Activated T-helper 1 cell treated with anti-CD3 and anti-CD28 coated beads, Interleukin-12 subunit alpha, Interleukin-12 subunit beta, Interleukin-2, Interleukin-4 antibody, amounts not matched to agents 30 ng/mL and 10 ng/mL and 1 ng/mL, durations not matched to agents 14 hours and 24 hours and 36 hours (primary cell): ENCODE data around the gene MYT1. TPM values are rescaled to one million over a fixed set of nuclear protein-coding genes. Genes with fewer than 3 reads are reported as not detected.
A peak's percentile ranks its signal among the peaks of the same experiment; 100 is the strongest.

Source experiments
- DNase-seq: peaks from one replicate; pipeline ENCODE4 v3.0.0; 2021; ENCODE audit warnings: low spot score
- H3K27ac Mint-ChIP-seq: one replicate; pipeline ENCODE4 v1.8.0; 2021; ENCODE audit warnings: mild to moderate bottlenecking, mixed read lengths
- H3K27me3 Mint-ChIP-seq: one replicate; pipeline ENCODE4 v1.8.0; 2022; ENCODE audit warnings: mild to moderate bottlenecking, moderate library complexity, mixed read lengths; ENCODE audit not compliant: insufficient read depth
- H3K36me3 Mint-ChIP-seq: one replicate; pipeline ENCODE4 v1.8.0; 2021; ENCODE audit warnings: low read depth, mixed read lengths
- H3K4me1 Mint-ChIP-seq: one replicate; pipeline ENCODE4 v1.8.0; 2021; ENCODE audit warnings: low read depth, mixed read lengths
- H3K4me3 Mint-ChIP-seq: one replicate; pipeline ENCODE4 v1.8.0; 2021; ENCODE audit warnings: mild to moderate bottlenecking, moderate library complexity, mixed read lengths
- H3K9me3 Mint-ChIP-seq: one replicate; pipeline ENCODE4 v1.8.0; 2021; ENCODE audit warnings: mixed read lengths
- intact Hi-C: fragments of 100-400 bp; cut with micrococcal nuclease; formaldehyde crosslinking; loops from one replicate; pipeline ENCODE4 v1.15.1; 2024
- total RNA-seq: library from RNA; stranded (reverse); gene quantifications from 2 replicates; pipeline ENCODE4 v1.2.3, GENCODE V29; 2022

MYT1 gene
- total RNA-seq, 1 donor from 2014 or later: not detected

DNA sequence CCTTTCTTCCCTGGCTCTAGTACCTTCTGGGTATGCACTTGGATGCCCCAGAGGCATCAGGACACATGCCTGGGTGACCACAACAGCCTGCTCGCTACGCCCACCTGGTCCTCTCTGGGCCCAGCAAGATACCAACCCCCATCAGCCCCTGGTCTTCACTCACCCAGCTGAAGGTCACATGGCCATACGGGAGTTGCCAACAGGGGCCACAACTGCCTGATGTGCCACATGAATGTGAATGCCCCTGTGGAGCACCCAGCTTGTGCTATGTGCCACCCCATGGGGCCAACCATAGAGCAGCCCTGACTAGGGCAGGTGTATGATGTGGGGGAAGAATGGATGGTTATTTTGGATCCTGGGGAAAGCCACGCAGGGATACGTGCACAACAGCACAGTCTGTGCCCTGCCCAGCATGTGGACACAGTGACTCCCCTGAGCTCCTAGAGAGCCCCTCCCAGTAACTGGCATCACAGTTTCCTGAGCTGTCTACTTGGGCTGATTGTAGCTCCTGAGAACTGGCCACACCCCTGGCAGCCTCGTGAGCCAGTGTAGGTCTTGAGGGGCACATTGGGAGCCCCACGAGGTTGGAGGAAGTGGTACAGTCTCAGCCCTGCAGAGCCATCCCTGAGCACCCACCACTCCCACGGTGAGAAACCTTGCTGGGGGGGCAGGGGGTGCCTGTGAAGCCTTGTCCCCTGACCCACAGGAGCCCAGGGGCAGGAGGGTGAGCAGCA lies 80.8 kb downstream of the MYT1 start:
- H3K4me3 Mint-ChIP-seq: no peak overlapping the region
- H3K4me1 Mint-ChIP-seq: no peaks in the 10 kb centered on the region
- no peak overlapping the region for H3K27ac Mint-ChIP-seq
- H3K27me3 Mint-ChIP-seq: peaks cover 31% of the 10 kb centered on the region
- intact Hi-C loops: no loop called here
- no peak for DNase-seq
- H3K9me3 Mint-ChIP-seq: no peaks in the 10 kb centered on the region
- no peaks in the 10 kb centered on the region for H3K36me3 Mint-ChIP-seq

DNA sequence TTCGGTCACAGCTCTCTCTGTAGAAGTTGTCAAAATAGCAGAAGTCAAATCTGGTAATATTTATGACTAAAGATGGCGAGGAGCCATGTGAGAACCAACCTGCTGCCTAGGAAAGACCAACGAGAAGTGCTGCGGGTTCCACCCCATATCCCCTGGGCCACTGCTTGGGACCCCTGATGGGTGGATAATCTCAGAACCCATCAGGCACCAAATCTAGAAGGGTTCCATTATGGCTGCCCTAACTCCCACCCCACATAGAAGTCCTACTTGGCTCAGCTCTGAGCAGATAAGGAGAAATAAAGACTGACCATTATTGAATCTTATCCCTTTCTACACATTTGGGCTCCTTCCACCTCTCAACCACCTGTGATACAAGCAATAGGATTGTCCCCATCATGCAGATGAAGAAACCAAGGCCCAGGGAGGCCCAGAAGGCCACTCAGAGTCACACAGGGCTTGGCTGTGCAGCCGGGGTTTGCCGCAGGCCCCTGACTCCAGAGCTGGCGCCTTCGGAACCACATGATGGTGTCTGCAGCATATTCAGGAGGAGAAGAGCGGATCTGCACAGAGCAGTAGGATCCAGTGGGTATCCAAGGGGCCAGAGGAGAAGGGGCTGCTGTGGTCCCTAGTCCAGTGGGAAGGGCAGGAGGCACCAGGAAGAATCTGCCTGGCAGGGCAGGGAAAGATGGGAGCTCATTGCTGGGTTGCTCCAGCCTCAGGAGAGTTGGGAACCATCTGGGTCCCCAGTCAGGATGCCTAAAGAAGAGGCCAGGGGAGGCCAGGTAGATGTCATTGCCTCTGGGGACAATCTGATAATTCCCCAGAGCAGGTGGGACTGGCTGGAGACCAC lies 81.7 kb downstream of the MYT1 start:
- no peak overlapping the region for H3K27ac Mint-ChIP-seq
- intact Hi-C loops: no loop called here
- H3K36me3 Mint-ChIP-seq: no peaks in the 10 kb centered on the region
- no peaks in the 10 kb centered on the region for H3K4me1 Mint-ChIP-seq
- no peak overlapping the region for H3K4me3 Mint-ChIP-seq
- peaks cover 37% of the 10 kb centered on the region for H3K27me3 Mint-ChIP-seq
- H3K9me3 Mint-ChIP-seq: no peaks in the 10 kb centered on the region
- no peak for DNase-seq

DNA sequence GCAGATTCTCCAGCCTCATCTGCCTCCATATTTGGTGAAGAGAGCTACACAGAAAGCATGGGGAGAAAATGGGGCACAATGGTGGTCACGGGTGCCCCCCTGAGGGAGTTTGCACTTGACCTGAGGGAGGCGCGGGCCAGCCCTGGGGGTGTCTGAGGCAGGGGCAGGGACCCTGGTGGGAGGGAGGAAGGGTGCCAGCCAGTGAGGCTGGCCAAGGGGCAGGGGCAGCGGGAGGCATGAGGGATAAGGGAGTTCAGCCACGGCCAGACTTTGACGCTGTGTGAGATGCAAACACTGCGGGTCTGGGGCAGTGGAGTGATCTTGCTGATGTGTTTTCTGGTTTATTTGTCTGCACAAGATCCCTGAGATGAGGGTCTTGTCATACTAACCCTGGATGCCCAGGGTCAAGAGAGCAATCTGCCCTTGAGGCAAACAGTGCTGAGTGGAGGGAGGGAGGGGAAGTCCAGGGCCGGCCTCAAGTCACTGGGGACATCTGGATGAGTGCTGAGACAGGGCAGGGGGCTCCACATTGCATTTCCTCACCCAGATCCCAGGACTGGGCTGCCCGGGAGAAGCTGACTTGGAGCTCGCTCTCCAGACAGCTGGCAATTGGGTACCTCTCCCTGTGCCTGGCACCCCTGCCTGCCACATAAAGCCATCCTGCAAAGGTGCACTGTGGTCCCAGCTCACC lies 82.5 kb downstream of the MYT1 start:
- no peaks in the 10 kb centered on the region for H3K36me3 Mint-ChIP-seq
- H3K27me3 Mint-ChIP-seq: peaks cover 42% of the 10 kb centered on the region
- H3K4me3 Mint-ChIP-seq: no peak overlapping the region
- no peak for DNase-seq
- H3K27ac Mint-ChIP-seq: no peak overlapping the region
- no peaks in the 10 kb centered on the region for H3K9me3 Mint-ChIP-seq
- no peaks in the 10 kb centered on the region for H3K4me1 Mint-ChIP-seq
- intact Hi-C loops: no loop called here

DNA sequence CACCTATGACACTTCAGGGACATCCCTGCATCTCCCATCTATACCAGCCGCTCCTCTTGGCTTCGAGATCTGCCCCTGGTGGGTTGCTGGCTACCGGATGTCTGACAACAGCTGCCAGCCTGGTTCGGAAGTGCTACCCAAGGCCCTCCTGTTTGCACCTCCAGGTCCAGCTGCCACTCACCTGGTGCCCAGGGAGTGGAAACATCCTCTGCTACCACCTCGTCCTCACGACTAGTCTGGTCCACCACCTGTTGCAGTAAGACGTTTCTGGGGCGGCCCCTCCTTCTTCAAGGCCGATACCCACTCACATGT lies 83.0 kb downstream of the MYT1 start:
- DNase-seq: no peak
- Mint-ChIP-seq H3K36me3 (no peaks in the 10 kb centered on the region), H3K27me3 (peaks cover 42% of the 10 kb centered on the region), H3K9me3 (no peaks in the 10 kb centered on the region), H3K4me1 (no peaks in the 10 kb centered on the region), H3K4me3 (no peak overlapping the region), H3K27ac (no peak overlapping the region)
- intact Hi-C loops: no loop called here

DNA sequence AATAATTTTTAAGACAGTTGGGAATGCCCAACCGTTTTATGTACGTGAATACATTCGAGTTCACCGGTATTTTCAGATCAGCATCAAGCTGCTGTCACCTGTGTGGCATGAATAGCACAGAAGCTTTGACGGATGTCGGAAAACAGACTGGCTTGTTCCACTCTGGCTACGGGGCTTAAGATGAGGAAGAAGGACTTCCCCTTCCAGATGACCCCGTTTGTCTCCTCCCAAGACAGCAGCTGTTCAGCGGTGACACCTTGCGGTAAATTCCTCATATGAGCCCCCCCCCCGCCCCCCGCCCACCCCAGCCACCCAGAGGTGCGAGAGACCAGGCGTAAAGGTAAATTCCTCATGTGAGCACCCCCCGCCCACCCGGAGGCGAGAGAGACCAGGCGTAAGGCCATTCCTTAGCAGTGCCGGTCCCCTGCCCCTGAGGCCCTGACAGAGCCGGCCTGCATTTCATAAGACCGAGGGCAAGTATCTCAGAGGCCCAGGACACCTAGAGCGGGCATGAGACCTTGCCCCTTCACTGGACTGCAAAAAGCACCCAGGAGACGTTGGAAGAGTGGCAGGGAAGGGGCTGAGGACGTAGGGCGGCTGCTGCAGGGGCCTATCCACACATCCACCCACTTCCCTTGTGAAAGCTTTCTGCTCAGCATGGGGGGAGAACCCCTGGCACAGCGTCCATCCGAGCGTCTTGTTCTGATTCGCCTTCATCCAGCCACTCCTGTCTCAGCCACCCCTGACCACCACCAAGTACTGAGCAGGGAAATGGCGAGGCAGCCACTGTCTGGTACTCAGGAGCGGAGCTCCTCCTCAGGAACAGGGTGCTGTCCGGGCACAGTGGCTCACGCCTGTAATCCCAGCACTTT lies 84.0 kb downstream of the MYT1 start:
- H3K27me3 Mint-ChIP-seq: peaks cover 40% of the 10 kb centered on the region
- H3K4me1 Mint-ChIP-seq: no peaks in the 10 kb centered on the region
- no peak overlapping the region for H3K4me3 Mint-ChIP-seq
- H3K27ac Mint-ChIP-seq: no peak overlapping the region
- no peaks in the 10 kb centered on the region for H3K36me3 Mint-ChIP-seq
- no peak for DNase-seq
- no peaks in the 10 kb centered on the region for H3K9me3 Mint-ChIP-seq
- intact Hi-C loops: no loop called here

DNA sequence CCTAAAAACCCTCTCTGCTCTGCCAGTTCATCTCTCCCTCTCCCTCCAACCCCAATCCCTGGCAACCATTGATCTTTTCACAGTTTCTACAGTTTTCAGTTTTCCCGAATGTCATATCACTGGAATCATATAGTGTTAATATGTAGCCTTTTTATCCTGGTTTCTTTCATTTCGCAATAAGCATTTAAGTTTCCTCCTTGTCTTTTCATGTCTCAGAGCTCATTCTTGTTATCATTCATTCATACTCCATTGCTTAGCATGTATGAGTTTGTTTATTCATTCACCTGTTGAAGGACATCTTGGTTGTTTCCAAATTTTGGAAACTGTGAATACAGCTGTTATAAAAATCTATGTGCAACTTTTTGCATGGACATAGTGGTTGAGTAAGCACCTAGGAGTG lies 85.8 kb downstream of the MYT1 start:
- H3K4me3 Mint-ChIP-seq: no peak overlapping the region
- intact Hi-C loops: no loop called here
- no peak overlapping the region for H3K27ac Mint-ChIP-seq

DNA sequence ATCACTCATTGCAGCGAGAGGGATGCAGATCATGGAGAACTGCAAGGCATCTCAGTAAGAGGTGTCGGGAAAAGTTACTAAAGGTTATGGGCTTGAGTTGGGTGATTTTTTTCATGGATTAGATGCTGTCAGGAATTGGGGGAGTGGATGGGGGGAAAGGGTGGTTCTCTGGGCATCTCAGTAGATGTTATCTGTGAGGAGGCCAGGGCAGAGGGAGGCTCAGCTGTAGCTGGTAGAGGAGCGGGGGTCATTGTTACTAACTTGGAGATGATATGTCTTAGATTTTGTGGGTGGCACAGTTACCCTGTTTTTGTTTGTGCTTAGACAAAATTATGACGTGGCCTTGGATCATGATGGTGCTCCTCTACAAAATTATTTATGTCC lies 88.7 kb downstream of the MYT1 start:
- intact Hi-C loops: no loop called here
- no peak overlapping the region for H3K27ac Mint-ChIP-seq

More for the DNA sequence above, 85.8 kb downstream of the MYT1 start:
- DNase-seq: no peak
- Mint-ChIP-seq H3K27me3 (peaks cover 32% of the 10 kb centered on the region), H3K4me1 (peaks cover 9% of the 10 kb centered on the region), H3K36me3 (no peaks in the 10 kb centered on the region), H3K9me3 (no peaks in the 10 kb centered on the region)

DNA sequence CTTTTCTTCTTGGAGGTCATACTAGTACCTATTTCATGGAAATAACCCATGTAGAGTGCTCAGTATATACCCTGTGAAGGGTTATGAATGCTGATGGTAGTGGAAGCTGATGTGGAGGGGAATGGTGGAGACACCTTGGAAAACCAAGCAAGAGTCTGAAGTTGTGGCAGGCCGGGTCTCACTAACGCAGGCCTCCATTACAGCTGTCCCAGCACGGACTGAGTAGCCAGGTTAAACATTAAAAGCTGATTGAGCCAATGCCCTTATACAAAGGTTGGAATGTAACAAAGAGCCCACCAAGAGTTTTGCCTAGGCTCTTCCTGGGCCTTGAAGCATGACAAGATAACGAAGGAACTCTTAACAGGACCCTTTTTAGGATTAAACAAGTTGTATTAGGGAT lies 89.2 kb downstream of the MYT1 start:
- no peaks in the 10 kb centered on the region for H3K9me3 Mint-ChIP-seq
- H3K36me3 Mint-ChIP-seq: no peaks in the 10 kb centered on the region
- intact Hi-C loops: no loop called here
- no peak for DNase-seq
- H3K4me3 Mint-ChIP-seq: peak overlapping the region; percentile 83
- H3K4me1 Mint-ChIP-seq: peaks cover 32% of the 10 kb centered on the region
- H3K27me3 Mint-ChIP-seq: peaks cover 30% of the 10 kb centered on the region
- no peak overlapping the region for H3K27ac Mint-ChIP-seq

More for the DNA sequence above, 88.7 kb downstream of the MYT1 start:
- H3K27me3 Mint-ChIP-seq: peaks cover 31% of the 10 kb centered on the region
- peaks cover 29% of the 10 kb centered on the region for H3K4me1 Mint-ChIP-seq
- H3K9me3 Mint-ChIP-seq: no peaks in the 10 kb centered on the region
- no peaks in the 10 kb centered on the region for H3K36me3 Mint-ChIP-seq
- no peak for DNase-seq
- no peak overlapping the region for H3K4me3 Mint-ChIP-seq

DNA sequence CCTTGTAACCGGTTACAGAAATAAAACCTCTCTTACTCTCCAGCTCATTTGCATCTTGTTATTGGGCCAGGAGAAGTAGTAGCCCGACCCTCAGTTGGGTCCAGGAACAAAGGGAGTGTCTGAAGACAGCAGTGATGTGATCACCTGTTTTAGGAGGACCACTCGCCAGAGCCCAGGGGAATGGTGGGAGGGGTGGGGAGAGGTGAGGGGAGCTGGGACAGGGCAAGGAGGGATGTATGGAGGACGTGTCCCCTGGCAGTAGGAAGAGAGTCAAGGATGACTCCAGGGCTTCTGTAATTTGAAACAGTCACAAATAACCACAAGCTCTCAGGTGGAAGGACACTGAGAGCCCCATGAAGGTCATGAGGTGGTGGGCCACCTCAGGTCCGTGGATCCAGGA lies 89.9 kb downstream of the MYT1 start:
- Mint-ChIP-seq H3K36me3 (no peaks in the 10 kb centered on the region), H3K4me3 (peak overlapping the region; percentile 83), H3K27me3 (peaks cover 24% of the 10 kb centered on the region), H3K4me1 (peaks cover 38% of the 10 kb centered on the region), H3K27ac (peak overlapping the region; percentile 75), H3K9me3 (no peaks in the 10 kb centered on the region)
- intact Hi-C loops: no loop called here
- DNase-seq: no peak

DNA sequence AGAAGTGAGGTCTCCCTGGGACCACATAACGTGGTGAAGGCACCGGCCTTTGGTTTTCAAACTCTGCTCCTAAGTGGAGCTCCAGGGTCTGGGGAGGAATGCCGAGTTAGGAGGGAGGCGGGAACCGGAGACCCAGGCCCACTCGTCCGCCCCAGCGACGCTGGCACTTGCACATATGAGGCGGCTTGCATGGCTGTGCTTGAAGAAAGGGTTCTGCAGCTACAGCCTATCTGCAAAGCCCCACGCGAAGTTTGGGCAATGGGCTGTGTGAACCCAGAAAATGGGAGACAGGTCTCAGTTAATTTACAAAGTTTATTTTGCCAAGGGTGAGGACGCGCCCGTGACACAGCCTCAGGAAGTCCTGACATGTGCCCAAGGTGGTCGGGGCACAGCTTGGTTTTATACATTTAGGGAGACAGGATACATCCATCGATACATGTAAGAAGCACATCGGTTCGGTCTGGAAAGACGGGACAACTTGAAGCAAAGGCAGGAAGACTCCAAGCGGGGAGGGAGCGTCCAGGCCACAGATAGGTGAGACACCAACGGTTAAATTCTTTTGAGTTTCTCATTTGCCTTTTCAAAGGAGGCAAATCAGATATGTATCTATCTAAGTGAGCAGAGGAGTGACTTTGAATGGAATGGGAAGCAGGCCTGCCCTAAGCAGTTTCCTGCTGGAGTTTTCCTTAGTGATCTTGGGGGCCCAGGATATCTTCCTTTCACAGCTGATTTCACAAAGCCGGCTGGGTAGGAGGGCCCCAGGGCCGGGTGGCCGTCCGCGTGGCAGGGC lies 90.5 kb downstream of the MYT1 start:
- no peaks in the 10 kb centered on the region for H3K36me3 Mint-ChIP-seq
- H3K27ac Mint-ChIP-seq: peak overlapping the region; percentile 91
- intact Hi-C loops: loop anchor here (1.0 to 5.0 kb wide), 2 partner anchors 175 to 982 kb away; partner anchors contain the start of genes ARFGAP1 and RGS19
- peaks cover 18% of the 10 kb centered on the region for H3K27me3 Mint-ChIP-seq
- no peaks in the 10 kb centered on the region for H3K9me3 Mint-ChIP-seq
- peaks cover 38% of the 10 kb centered on the region for H3K4me1 Mint-ChIP-seq
- DNase-seq: no peak
- peak overlapping the region; percentile 83 for H3K4me3 Mint-ChIP-seq

DNA sequence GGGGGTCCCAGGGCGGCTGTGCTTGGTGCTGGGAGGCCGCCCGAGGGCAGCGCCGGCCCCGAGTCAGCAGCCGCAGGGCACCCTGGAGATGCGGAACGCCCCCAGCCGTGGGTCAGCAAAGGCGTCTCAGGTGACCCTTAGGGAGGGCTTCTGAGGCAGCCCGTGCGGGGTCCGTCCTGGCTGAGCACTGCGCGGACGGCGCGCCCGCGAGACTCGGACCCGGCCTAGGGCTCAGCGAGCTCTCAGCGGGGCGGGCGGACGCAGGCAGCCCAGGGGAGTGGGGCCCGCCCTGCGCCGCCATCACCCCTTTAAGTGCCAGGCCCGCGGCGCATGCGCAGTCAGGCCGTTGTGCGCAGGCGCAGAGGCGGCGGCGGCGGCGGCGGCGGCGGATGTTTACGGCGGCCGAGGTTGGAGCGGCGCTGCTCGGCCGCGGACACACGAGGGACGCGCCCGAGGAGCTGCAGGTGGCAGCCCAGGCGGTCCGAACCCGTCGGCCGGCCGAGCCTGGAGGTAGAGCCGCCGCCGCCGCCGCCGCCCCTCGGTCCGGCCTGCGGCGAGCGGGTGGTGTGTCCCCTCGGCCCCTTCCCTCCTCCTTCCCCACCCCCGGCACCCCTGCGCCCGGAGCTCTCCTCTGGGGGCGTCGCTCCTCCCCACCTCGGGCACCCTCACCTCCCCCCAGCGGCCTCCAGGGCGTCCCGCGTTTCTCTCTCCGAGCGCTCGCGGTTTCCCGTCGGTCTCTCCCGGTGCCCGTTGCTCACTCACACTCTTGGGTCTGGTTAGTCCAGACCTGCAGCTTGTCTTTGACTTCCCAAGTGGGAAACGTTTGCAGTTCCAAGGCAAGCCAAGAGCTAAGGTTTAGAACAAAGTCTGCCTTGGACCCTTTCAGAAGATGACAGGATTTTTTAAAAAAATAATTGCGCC lies 91.4 kb downstream of the MYT1 start, which contains the start of gene PCMTD2:
Gene PCMTD2, plus strand, starts transcription at position 388 of the 921 bp plus-strand sequence. CDS start 4,218 bp downstream, outside the sequence.
- Mint-ChIP-seq H3K27me3 (peaks cover 9% of the 10 kb centered on the region), H3K4me1 (peaks cover 46% of the 10 kb centered on the region), H3K27ac (peak within 1 kb of the TSS; percentile 97), H3K9me3 (no peaks in the 10 kb centered on the region), H3K4me3 (peak within 1 kb of the TSS; percentile 98), H3K36me3 (no peaks in the 10 kb centered on the region)
- DNase-seq: peak; percentile 86
- intact Hi-C loops: loop anchor here (1.0 to 5.0 kb wide), 2 partner anchors 176 to 983 kb away; partner anchors contain the start of genes ARFGAP1 and RGS19
